Fibroblast of mammary gland (primary cell): ENCODE results near the gene UBE2D3.
"Not testable (repeated sequence)": the region's sequence is repeated elsewhere in the genome, so short reads cannot be mapped to it uniquely, and the experiment has no call there.

Experiments used
- DNase-seq: peaks from one replicate; pipeline ENCODE4 v3.0.0-alpha.2; 2010; ENCODE audit warnings: low read depth
- H3K4me3 ChIP-seq: 2 replicates; pipeline ENCODE4 v1.5.1; 2011; ENCODE audit warnings: low read depth, mild to moderate bottlenecking, low read length, moderate library complexity; ENCODE audit not compliant: control insufficient read depth
- TF ChIP-seq, protein P1 (sequence below): conservative IDR thresholded peaks from 2 replicates; pipeline ENCODE4 v1.5.1; 2011; ENCODE audit warnings: low read depth, low read length, inconsistent platforms; ENCODE audit not compliant: control insufficient read depth, insufficient read depth

The UBE2D3 gene

DNA sequence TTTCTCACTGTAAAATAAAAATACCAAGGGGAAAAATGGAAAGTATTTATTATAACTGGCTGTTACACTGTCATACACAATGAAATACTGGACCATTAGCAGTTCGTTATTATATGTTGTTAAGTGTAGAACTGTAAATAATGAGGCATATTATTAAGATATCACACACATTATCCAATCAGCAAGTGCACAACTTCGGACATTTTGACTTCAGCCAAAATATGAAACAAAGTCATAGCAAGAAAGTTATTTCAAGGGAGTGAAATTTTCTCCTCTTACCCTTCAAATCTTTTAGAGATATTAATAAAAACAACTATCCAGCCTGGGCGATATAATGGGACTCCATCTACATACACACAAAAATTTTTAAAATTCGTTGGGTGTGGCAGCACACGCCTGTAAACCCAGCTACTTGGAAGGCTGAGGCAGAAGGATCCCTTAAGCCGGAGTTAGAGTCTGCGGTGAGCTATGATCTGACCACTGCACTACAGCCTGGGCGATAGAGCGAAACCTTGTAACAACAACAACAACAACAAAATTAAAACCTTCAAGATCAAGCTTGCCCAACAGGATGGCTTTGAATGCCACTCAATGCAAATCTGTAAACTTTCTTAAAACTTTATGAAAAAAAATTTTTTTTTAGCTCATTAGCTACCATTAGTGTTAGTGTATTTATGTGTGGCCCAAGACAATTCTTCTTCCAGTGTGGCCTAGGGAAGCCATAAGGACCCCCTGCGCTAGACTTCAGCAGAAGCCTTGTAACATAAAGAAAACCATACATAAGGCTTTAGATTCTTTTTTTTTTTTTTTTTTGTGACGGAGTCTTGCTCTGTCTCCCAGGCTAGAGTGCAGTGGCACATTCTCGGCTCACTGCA is 40.2 kb upstream of the UBE2D3 start:
- peak overlapping the region; percentile 66 for H3K4me3 ChIP-seq
- TF ChIP-seq, protein P1, sequence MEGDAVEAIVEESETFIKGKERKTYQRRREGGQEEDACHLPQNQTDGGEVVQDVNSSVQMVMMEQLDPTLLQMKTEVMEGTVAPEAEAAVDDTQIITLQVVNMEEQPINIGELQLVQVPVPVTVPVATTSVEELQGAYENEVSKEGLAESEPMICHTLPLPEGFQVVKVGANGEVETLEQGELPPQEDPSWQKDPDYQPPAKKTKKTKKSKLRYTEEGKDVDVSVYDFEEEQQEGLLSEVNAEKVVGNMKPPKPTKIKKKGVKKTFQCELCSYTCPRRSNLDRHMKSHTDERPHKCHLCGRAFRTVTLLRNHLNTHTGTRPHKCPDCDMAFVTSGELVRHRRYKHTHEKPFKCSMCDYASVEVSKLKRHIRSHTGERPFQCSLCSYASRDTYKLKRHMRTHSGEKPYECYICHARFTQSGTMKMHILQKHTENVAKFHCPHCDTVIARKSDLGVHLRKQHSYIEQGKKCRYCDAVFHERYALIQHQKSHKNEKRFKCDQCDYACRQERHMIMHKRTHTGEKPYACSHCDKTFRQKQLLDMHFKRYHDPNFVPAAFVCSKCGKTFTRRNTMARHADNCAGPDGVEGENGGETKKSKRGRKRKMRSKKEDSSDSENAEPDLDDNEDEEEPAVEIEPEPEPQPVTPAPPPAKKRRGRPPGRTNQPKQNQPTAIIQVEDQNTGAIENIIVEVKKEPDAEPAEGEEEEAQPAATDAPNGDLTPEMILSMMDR: no peak
- DNase-seq: no peak

DNA sequence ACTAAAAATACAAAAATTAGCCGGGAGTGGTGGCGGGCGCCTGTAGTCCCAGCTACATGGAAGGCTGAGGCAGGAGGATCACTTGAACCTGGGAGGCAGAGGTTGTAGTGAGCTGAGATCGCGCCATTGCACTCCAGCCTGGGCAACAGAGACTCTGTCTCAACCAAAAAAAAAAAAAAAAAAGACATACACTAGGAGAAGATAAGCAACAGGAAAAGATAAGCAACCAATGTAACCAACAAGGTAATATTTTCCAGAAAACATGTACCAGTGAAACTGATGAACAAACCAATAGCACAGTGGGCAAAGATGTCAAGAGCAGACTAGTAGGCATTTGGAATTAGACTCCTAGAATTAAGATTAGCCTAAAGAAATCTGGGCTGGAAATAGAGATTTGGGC is 38.0 kb upstream of the UBE2D3 start:
- not testable (repeated sequence) for H3K4me3 ChIP-seq, DNase-seq

DNA sequence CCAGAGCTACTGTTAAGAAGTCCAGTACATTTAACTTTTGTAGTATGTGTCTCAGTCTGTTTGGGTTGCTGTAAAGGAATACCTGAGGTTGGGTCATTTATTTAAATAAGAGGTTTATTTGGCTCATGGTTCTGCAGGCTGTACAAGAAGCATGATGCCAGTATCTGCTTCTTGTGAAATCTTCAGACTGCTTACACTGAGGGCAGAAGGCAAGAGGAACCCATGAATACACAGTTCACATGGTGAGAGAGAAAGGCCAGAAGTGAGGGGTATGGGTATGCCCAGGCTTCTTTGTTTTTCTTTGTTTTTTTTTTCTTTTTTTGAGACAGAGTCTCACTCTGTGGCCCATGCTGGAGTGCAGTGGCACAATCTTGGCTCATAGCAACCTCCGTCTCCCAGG is 35.4 kb upstream of the UBE2D3 start:
- TF ChIP-seq, protein P1: no peak
- H3K4me3 ChIP-seq: no peak overlapping the region
- no peak for DNase-seq

GRCh38 chr4:102862016-102862415 is 34.7 kb upstream of the UBE2D3 start:
- no peak overlapping the region for H3K4me3 ChIP-seq
- TF ChIP-seq, protein P1: no peak

GRCh38 chr4:102860611-102861324 is 33.4 kb upstream of the UBE2D3 start:
- no peak for DNase-seq
- TF ChIP-seq, protein P1: no peak

More at GRCh38 chr4:102862016-102862415, 34.7 kb upstream of the UBE2D3 start:
- DNase-seq: no peak

DNA sequence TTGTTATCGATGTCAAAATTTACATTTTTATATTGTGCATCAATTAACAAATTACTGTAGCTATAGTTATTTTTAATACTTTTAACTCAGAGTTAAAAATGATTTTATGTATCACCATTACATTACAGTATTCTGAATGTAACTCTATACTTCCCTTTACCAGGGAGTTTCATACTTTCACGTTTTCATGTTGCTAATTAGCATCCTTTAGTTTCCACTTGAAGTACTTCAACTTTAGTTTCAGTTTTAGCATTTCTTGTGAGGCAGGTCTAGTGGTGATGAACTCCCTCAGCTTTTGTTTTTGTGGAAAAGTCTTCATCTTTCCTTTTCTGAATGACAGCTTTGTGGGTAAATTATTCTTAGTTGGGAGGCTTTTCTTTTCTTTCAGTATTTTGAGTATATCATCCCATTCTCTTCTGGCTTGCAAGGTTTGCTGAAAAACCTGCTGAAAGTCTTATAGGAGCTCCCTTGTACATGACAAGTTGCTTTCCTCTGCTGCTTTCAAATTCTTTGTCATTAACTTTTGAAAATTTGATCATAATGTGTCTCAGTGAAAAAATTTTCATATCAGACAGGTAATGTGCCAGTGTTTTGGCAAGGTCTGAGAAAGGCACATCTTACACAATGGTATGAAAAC is 31.6 kb upstream of the UBE2D3 start:
- TF ChIP-seq, protein P1: no peak
- no peak for DNase-seq
- H3K4me3 ChIP-seq: no peak overlapping the region

More at GRCh38 chr4:102860611-102861324, 33.4 kb upstream of the UBE2D3 start:
- H3K4me3 ChIP-seq: no peak overlapping the region

GRCh38 chr4:102850370-102850769 is 23.0 kb upstream of the UBE2D3 start:
- no peak overlapping the region for H3K4me3 ChIP-seq
- TF ChIP-seq, protein P1: no peak
- no peak for DNase-seq
